Measurements from ENCODE around the gene KLHL6. TPM values are rescaled to one million over a fixed set of nuclear protein-coding genes. Genes with fewer than 3 reads are reported as not detected.

KLHL6 gene
- total RNA-seq, 1 experiment from 2014 or later: 41.1 TPM

DNA sequence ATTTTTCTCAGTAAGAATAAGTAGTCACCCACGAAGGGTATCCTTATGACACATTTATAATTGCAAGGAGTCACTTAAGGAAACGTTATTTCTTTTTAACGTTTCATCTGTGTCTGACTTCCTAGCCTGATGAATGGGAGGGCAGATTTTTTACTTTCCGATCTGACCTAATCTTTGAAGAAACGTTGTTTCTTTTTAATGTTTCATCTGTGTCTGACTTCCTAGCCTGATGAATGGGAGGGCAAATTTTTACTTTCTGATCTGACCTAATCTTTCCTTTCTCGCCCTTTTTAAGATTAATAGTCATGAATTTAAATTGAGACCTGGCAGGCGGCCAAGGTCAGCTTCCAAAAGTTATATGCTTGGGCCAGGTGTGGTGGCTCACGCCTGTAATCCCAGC is 3.0 kb upstream of the KLHL6 start:
- Histone ChIP-seq H3K36me3 (ENCODE audit: insufficient read depth, low read length) (no peaks in the 10 kb centered on the region), H3K4me3 (ENCODE audit: low read length) (no peak overlapping the region), H3K9ac (ENCODE audit: low read length) (no peak overlapping the region), H3K4me2 (ENCODE audit: low read depth, low read length, poor library complexity, severe bottlenecking) (no peak overlapping the region), H3K4me1 (ENCODE audit: low read length) (peaks cover 29% of the 10 kb centered on the region), H3K27me3 (ENCODE audit: low read length) (no peaks in the 10 kb centered on the region), H2AFZ (ENCODE audit: low read length) (no peak overlapping the region), H3K27ac (ENCODE audit: low read length) (no peak overlapping the region), H4K20me1 (ENCODE audit: insufficient read depth, low read depth, low read length) (no peaks in the 10 kb centered on the region), H3K9me3 (ENCODE audit: low read length) (no peaks in the 10 kb centered on the region), H3K9me2 (replicated peaks; ENCODE audit: insufficient read depth, low read length) (no peaks in the 10 kb centered on the region), H3K79me2 (ENCODE audit: low read length) (peaks cover 16% of the 10 kb centered on the region)
- DNase-seq: no peak

DNA sequence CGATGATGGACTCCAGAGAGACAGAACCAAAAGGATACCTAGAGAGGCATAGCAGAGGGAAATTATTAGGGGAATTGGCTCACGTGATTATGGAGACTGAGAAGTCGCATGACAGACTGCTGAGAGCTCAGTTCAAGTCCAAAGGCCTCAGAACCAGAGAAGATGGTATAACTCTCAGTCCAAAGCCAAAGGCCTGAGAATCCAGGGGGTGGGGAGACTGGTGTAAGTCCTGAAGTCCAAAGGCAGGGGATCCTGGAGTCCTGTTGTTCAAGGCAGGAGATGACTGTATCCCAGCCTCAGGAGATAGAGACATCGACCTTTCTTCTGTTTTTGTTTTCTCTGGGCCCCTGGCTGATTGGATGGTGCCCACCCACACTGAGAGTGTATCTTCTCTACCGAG is 1.2 kb upstream of the KLHL6 start:
- Histone ChIP-seq H3K4me1 (ENCODE audit: low read length) (peaks cover 47% of the 10 kb centered on the region), H3K79me2 (ENCODE audit: low read length) (peaks cover 25% of the 10 kb centered on the region), H2AFZ (ENCODE audit: low read length) (no peak overlapping the region), H3K27me3 (ENCODE audit: low read length) (no peaks in the 10 kb centered on the region), H4K20me1 (ENCODE audit: insufficient read depth, low read depth, low read length) (no peaks in the 10 kb centered on the region), H3K9me2 (replicated peaks; ENCODE audit: insufficient read depth, low read length) (no peaks in the 10 kb centered on the region), H3K9me3 (ENCODE audit: low read length) (no peaks in the 10 kb centered on the region), H3K4me3 (ENCODE audit: low read length) (no peak overlapping the region), H3K4me2 (ENCODE audit: low read depth, low read length, poor library complexity, severe bottlenecking) (peak overlapping the region; percentile 89), H3K9ac (ENCODE audit: low read length) (no peak overlapping the region), H3K36me3 (ENCODE audit: insufficient read depth, low read length) (no peaks in the 10 kb centered on the region), H3K27ac (ENCODE audit: low read length) (no peak overlapping the region)
- no peak for DNase-seq

DNA sequence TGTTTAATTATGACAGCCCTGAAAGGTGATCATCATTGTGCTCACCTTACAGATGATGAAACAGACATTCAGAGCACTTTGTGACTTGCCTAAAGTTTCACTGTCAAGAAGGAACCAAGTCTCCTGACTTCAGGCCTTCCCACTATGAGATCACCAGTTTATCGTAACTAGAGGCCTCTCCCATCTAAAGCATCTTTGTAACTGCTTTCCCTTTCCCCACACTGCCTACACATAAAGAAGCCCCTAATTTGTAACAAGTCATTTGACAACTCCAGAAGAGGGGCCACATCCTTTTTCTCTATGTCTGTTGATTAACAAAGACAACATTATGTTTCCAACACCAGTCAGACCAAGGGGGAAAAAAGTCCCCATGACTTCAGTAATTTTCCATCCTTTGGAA is 1.1 kb downstream of the KLHL6 start:
- peak overlapping the region; percentile 88 for H3K27ac ChIP-seq (ENCODE audit: low read length)
- H3K36me3 ChIP-seq (ENCODE audit: insufficient read depth, low read length): no peaks in the 10 kb centered on the region
- no peaks in the 10 kb centered on the region for H4K20me1 ChIP-seq (ENCODE audit: insufficient read depth, low read depth, low read length)
- no peak overlapping the region for H2AFZ ChIP-seq (ENCODE audit: low read length)
- H3K27me3 ChIP-seq (ENCODE audit: low read length): no peaks in the 10 kb centered on the region
- H3K4me1 ChIP-seq (ENCODE audit: low read length): peaks cover 63% of the 10 kb centered on the region
- no peaks in the 10 kb centered on the region for H3K9me3 ChIP-seq (ENCODE audit: low read length)
- peak overlapping the region; percentile 89 for H3K4me2 ChIP-seq (ENCODE audit: low read depth, low read length, poor library complexity, severe bottlenecking)
- peak overlapping the region; percentile 77 for H3K4me3 ChIP-seq (ENCODE audit: low read length)
- peaks cover 45% of the 10 kb centered on the region for H3K79me2 ChIP-seq (ENCODE audit: low read length)
- DNase-seq: peak; percentile 73
- H3K9me2 ChIP-seq (replicated peaks; ENCODE audit: insufficient read depth, low read length): no peaks in the 10 kb centered on the region
- H3K9ac ChIP-seq (ENCODE audit: low read length): peak overlapping the region; percentile 70

DNA sequence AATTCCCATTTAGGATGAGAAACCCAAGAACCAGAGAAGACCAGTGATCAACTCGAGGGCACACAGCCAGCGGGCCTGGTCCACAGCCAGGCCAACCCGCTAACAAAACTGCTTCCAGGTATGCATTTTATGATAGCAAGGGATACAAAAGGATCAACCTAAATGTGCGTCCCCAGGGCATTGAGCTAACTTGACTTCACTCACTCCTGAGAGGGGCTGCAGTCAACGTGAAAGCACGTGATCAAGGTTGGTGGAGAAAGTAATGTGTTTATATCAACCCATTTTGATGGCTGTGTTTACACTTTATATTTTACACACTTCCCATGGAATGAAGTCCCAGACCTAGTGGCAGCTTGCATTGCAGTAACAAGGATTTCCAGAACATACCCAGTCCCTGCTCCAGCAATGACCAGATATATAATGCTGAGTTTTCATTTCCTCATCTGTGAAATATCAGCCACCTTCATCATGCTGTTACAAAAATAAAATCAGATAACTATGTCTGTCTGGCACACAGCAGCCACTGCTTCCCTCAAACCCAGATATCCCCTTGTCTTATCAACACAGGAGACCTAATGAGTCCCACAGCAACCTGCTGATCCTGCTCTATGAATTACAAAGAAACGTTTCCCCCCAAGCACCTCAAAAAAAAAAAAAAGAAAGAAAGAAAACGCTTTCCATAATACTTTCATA is 2.0 kb downstream of the KLHL6 start:
- H3K9ac ChIP-seq (ENCODE audit: low read length): peak overlapping the region; percentile 70
- no peaks in the 10 kb centered on the region for H3K27me3 ChIP-seq (ENCODE audit: low read length)
- no peaks in the 10 kb centered on the region for H3K36me3 ChIP-seq (ENCODE audit: insufficient read depth, low read length)
- H3K4me2 ChIP-seq (ENCODE audit: low read depth, low read length, poor library complexity, severe bottlenecking): peak overlapping the region; percentile 89
- H2AFZ ChIP-seq (ENCODE audit: low read length): peak overlapping the region; percentile 1; the same call in 1 of the 2 replicates
- no peaks in the 10 kb centered on the region for H4K20me1 ChIP-seq (ENCODE audit: insufficient read depth, low read depth, low read length)
- no peaks in the 10 kb centered on the region for H3K9me2 ChIP-seq (replicated peaks; ENCODE audit: insufficient read depth, low read length)
- no peaks in the 10 kb centered on the region for H3K9me3 ChIP-seq (ENCODE audit: low read length)
- H3K79me2 ChIP-seq (ENCODE audit: low read length): peaks cover 51% of the 10 kb centered on the region
- H3K4me3 ChIP-seq (ENCODE audit: low read length): peak overlapping the region; percentile 77
- H3K4me1 ChIP-seq (ENCODE audit: low read length): peaks cover 63% of the 10 kb centered on the region
- DNase-seq: peak; percentile 65
- peak overlapping the region; percentile 88 for H3K27ac ChIP-seq (ENCODE audit: low read length)

DNA sequence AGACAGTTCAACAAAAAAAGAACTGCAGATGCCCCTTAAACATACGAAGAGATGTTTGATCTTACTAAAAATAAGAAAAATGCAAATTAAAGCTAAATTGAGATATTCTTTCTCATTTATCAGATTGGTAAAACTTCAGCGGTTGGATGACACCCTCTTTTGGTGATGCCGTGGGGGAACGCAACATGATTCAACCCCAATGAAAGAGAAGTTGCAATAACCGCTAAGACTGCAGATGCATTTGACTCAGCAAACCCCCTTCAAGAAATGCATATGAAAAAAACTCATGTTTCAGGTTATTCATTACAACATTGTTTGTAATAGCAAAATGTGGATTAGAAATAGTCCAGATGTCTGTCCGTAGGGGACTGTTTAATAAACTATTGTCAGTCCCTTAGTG is 3.6 kb downstream of the KLHL6 start:
- Histone ChIP-seq H4K20me1 (ENCODE audit: insufficient read depth, low read depth, low read length) (no peaks in the 10 kb centered on the region), H3K27me3 (ENCODE audit: low read length) (no peaks in the 10 kb centered on the region), H3K4me1 (ENCODE audit: low read length) (peaks cover 63% of the 10 kb centered on the region), H3K79me2 (ENCODE audit: low read length) (peaks cover 64% of the 10 kb centered on the region), H3K4me3 (ENCODE audit: low read length) (peak overlapping the region; percentile 40), H2AFZ (ENCODE audit: low read length) (no peak overlapping the region), H3K36me3 (ENCODE audit: insufficient read depth, low read length) (no peaks in the 10 kb centered on the region), H3K9ac (ENCODE audit: low read length) (peak overlapping the region; percentile 70), H3K9me3 (ENCODE audit: low read length) (no peaks in the 10 kb centered on the region), H3K4me2 (ENCODE audit: low read depth, low read length, poor library complexity, severe bottlenecking) (peak overlapping the region; percentile 89), H3K27ac (ENCODE audit: low read length) (peak overlapping the region; percentile 88), H3K9me2 (replicated peaks; ENCODE audit: insufficient read depth, low read length) (no peaks in the 10 kb centered on the region)
- DNase-seq: peak; percentile 90

DNA sequence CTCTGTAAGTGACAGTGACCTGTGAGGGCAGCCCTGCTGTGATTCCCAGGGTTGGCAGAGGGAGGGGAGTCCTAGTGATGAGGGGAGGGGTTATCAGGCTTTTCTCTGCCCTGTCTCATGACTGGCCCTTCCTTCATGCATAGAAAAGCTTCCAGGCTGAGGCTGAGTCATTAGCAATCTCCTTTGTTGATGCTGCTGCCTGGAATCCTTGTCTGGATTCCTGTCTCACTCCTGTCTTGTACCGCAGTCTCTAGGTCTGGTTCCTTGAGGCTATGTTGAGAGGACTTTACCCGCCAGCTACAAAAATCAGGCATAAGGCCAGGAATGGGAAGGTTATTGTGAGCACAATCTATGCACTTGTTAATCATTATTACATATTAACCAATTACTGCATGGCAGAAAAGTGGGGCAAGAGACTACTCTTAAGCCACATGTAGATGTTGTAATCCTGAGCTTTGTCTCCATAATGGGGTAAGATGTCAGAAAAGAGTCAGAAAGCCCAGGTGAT is 7.2 kb downstream of the KLHL6 start:
- H3K9me2 ChIP-seq (replicated peaks; ENCODE audit: insufficient read depth, low read length): no peaks in the 10 kb centered on the region
- no peaks in the 10 kb centered on the region for H3K9me3 ChIP-seq (ENCODE audit: low read length)
- no peaks in the 10 kb centered on the region for H3K27me3 ChIP-seq (ENCODE audit: low read length)
- H4K20me1 ChIP-seq (ENCODE audit: insufficient read depth, low read depth, low read length): no peaks in the 10 kb centered on the region
- H3K4me1 ChIP-seq (ENCODE audit: low read length): peaks cover 53% of the 10 kb centered on the region
- no peak for DNase-seq
- H3K9ac ChIP-seq (ENCODE audit: low read length): no peak overlapping the region
- H3K4me2 ChIP-seq (ENCODE audit: low read depth, low read length, poor library complexity, severe bottlenecking): no peak overlapping the region
- no peak overlapping the region for H3K27ac ChIP-seq (ENCODE audit: low read length)
- H2AFZ ChIP-seq (ENCODE audit: low read length): no peak overlapping the region
- H3K4me3 ChIP-seq (ENCODE audit: low read length): no peak overlapping the region
- H3K79me2 ChIP-seq (ENCODE audit: low read length): peaks cover 64% of the 10 kb centered on the region
- H3K36me3 ChIP-seq (ENCODE audit: insufficient read depth, low read length): 0 out of 2 replicates have a peak, but pooled peaks cover 3% of the 10 kb centered on the region

DNA sequence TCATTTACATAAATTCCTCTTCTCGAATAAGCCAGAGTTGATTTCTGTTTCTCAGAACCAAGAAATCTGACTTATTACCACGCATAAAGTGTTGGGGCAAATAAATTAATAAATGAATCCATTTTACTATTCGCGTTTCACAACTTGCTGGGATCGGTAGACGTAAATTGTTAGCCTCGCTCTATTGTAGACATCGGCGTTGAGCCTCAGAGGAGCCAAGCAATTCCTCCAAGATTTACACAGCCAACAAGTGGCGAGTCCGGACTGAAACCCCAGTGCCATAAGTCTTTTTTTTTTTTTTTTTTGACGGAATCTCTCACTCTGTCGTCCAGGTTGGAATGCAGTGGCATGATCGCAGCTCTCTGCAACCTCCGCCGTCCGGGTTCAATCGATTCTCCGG is 8.9 kb downstream of the KLHL6 start:
- Histone ChIP-seq H3K4me1 (ENCODE audit: low read length) (peaks cover 52% of the 10 kb centered on the region), H3K27me3 (ENCODE audit: low read length) (no peaks in the 10 kb centered on the region), H2AFZ (ENCODE audit: low read length) (no peak overlapping the region), H3K79me2 (ENCODE audit: low read length) (peaks cover 64% of the 10 kb centered on the region), H3K36me3 (ENCODE audit: insufficient read depth, low read length) (0 out of 2 replicates have a peak, but pooled peaks cover 3% of the 10 kb centered on the region), H3K9me2 (replicated peaks; ENCODE audit: insufficient read depth, low read length) (no peaks in the 10 kb centered on the region), H3K27ac (ENCODE audit: low read length) (no peak overlapping the region), H3K9ac (ENCODE audit: low read length) (no peak overlapping the region), H4K20me1 (ENCODE audit: insufficient read depth, low read depth, low read length) (peaks cover 5% of the 10 kb centered on the region; the same call in 1 of the 2 replicates), H3K4me2 (ENCODE audit: low read depth, low read length, poor library complexity, severe bottlenecking) (no peak overlapping the region), H3K4me3 (ENCODE audit: low read length) (no peak overlapping the region), H3K9me3 (ENCODE audit: low read length) (no peaks in the 10 kb centered on the region)
- no peak for DNase-seq

DNA sequence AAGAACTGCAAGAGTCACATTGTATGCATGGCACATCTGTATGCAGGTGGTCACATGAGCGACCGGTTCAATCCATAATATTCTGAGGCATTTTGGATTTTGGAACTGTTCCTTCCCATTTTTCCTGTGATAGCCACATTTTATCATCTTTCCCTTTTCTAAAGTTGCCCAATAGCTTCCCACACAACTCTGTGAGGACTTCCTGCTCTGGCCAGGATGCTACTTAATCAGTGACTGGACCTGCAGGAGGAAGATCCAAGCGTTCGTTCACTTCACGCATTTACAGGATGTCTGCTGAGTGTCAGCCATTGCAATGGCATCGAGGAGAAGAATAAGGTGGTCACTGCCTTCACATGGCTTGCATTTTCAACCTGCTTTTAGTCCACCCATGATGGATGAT is 9.8 kb downstream of the KLHL6 start:
- H3K9me2 ChIP-seq (replicated peaks; ENCODE audit: insufficient read depth, low read length): no peaks in the 10 kb centered on the region
- no peak overlapping the region for H3K4me3 ChIP-seq (ENCODE audit: low read length)
- H3K36me3 ChIP-seq (ENCODE audit: insufficient read depth, low read length): 0 out of 2 replicates have a peak, but pooled peaks cover 3% of the 10 kb centered on the region
- H3K4me1 ChIP-seq (ENCODE audit: low read length): peaks cover 53% of the 10 kb centered on the region
- H3K79me2 ChIP-seq (ENCODE audit: low read length): peaks cover 57% of the 10 kb centered on the region
- H3K27ac ChIP-seq (ENCODE audit: low read length): no peak overlapping the region
- no peaks in the 10 kb centered on the region for H3K9me3 ChIP-seq (ENCODE audit: low read length)
- DNase-seq: no peak
- no peak overlapping the region for H3K9ac ChIP-seq (ENCODE audit: low read length)
- H4K20me1 ChIP-seq (ENCODE audit: insufficient read depth, low read depth, low read length): peaks cover 5% of the 10 kb centered on the region; the same call in 1 of the 2 replicates
- no peak overlapping the region for H2AFZ ChIP-seq (ENCODE audit: low read length)
- H3K4me2 ChIP-seq (ENCODE audit: low read depth, low read length, poor library complexity, severe bottlenecking): no peak overlapping the region
- H3K27me3 ChIP-seq (ENCODE audit: low read length): no peaks in the 10 kb centered on the region

All from Karpas-422 (cell line).